Muscle layer of colon (tissue), 2 donors: ENCODE measurements around the gene HS6ST3.

Experiments
- H3K27ac ChIP-seq: one replicate; pipeline ENCODE4 v1.7.0; 2013; ENCODE audit warnings: low read depth, mild to moderate bottlenecking, low read length, moderate library complexity
- H3K27me3 ChIP-seq, 2 donors: one replicate each; pipeline ENCODE4 v1.7.0; 2013; ENCODE audit warnings: low read length in 2 of 2, mild to moderate bottlenecking in 2 of 2; ENCODE audit not compliant: insufficient read depth in 2 of 2, control insufficient read depth in 1 of 2
- H3K36me3 ChIP-seq: one replicate; pipeline ENCODE4 v1.7.0; 2013; ENCODE audit warnings: mild to moderate bottlenecking, low read length; ENCODE audit not compliant: insufficient read depth
- H3K4me1 ChIP-seq: one replicate; pipeline ENCODE4 v1.7.0; 2013; ENCODE audit warnings: mild to moderate bottlenecking, low read length; ENCODE audit not compliant: insufficient read depth
- H3K4me3 ChIP-seq, 2 donors: one replicate each; pipeline ENCODE4 v1.7.0; 2013; ENCODE audit warnings: low read length in 2 of 2, low read depth in 1 of 2, mild to moderate bottlenecking in 1 of 2, moderate library complexity in 1 of 2
- H3K9ac ChIP-seq: one replicate; pipeline ENCODE4 v1.7.0; 2013; ENCODE audit warnings: low read length
- H3K9me3 ChIP-seq: one replicate; pipeline ENCODE4 v1.7.0; 2013; ENCODE audit warnings: mild to moderate bottlenecking, low read length
- donor health status: abdominal sarcoma.
- donor health status: Adenocarcinoma of cecum.

HS6ST3 gene

DNA sequence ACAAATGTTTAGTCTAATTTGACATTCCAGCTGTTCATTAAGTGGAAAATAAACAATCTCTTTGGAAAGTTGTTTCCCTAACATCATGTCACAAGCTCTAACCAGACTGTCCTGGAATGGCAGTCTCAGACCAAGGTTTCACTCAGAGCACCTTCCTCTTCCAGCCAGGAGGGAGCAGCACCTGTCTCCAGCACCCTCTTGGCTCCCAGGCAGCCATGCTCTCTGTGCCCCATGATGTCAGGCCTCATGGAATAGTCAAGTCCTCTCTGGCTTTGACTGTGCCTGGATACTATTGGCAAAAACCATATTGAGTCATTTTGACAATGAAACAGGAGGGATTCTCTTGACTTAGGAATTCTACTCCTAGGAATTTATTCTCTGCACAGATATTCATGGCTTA is 733.0 kb downstream of the HS6ST3 start:
- Histone ChIP-seq H3K4me3 (no peak overlapping the region), H3K36me3 (no peaks in the 10 kb centered on the region), H3K9me3 (no peaks in the 10 kb centered on the region), H3K4me1 (no peaks in the 10 kb centered on the region), H3K27me3 (no peaks in the 10 kb centered on the region), H3K9ac (no peak overlapping the region), H3K27ac (no peak overlapping the region)

DNA sequence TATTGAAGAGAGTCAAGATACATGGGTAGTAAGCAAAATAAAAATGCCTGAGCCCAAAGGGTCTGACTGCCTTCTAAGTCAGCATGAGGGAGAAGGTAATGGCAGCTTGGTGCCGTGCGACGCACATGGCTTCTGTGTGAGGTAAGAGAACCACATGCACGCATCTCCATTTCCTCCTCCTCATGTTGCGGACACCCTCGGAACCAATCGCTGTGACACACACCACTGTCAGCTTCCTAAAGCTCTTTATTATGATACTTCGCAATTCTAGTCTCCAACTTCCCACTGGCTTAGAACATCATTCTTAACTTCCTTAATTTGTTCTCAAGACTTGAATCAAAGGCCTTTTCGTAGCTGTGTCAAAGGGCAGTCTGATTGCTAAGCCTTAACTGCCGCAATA is 734.2 kb downstream of the HS6ST3 start:
- Histone ChIP-seq H3K9me3 (no peaks in the 10 kb centered on the region), H3K27me3 (no peaks in the 10 kb centered on the region), H3K4me3 (no peak overlapping the region), H3K27ac (no peak overlapping the region), H3K4me1 (no peaks in the 10 kb centered on the region), H3K9ac (no peak overlapping the region), H3K36me3 (no peaks in the 10 kb centered on the region)

DNA sequence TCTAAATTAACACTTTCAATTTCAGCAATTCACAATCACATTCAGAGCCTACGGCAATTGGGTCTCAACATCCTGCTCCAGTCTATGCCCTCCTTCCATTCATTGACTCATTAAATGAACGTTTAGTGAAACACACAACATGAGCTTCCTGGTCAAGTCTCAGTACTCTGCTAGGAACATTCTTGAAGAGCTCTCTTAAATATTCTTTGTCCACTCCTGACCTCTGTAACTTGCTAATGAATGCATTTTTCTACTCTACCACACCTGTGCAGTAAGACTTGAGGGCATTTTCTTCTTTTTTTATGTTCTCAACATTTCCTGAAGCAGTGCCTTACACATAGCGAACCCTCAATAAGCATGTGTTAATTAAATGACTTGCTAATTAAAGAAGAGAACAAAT is 735.7 kb downstream of the HS6ST3 start:
- Histone ChIP-seq H3K9ac (no peak overlapping the region), H3K4me1 (no peaks in the 10 kb centered on the region), H3K27ac (no peak overlapping the region), H3K9me3 (no peaks in the 10 kb centered on the region), H3K27me3 (no peaks in the 10 kb centered on the region), H3K4me3 (no peak overlapping the region), H3K36me3 (no peaks in the 10 kb centered on the region)

DNA sequence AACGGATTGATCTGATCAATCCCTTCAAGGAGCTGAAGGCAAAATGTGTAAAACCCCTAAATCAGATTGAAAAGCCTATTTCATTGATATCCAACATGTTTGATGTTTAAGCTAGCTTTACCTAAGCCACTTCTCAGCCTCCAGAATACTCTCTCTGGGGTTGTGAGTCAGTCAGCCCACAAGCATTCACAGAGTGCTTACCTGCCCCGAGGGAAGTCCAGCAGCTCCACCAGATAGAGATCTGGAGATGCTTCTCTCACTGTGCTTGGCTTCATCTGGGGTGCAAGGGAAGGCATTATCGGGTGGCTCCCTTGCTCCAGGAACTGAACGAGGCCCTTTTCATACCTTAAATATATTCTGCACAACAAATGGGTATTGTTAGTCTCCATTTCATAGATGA is 744.7 kb downstream of the HS6ST3 start:
- H3K36me3 ChIP-seq = no peaks in the 10 kb centered on the region
- H3K27me3 ChIP-seq = no peaks in the 10 kb centered on the region
- H3K4me1 ChIP-seq = no peaks in the 10 kb centered on the region
- H3K9ac ChIP-seq = no peak overlapping the region
- H3K4me3 ChIP-seq = no peak overlapping the region
- H3K27ac ChIP-seq = no peak overlapping the region
- H3K9me3 ChIP-seq = no peaks in the 10 kb centered on the region

DNA sequence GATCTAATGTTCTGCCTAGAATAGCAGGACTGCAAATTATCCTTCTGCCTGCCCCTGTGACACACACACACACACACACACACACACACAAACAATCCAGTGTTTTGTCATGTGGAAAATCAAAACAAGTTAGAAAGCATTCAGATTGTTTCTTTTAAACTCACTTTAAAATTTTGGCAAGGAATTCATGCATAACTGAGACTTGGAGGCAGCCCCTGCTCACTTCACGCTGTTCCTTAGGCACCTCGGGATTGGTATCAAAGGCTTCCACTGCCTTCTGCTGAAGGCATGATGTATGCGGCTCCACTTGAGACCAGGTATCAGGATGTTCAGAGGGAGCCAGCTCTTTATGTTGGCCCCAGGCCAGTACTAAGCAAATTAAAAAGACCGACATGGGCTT is 745.6 kb downstream of the HS6ST3 start:
- Histone ChIP-seq H3K9ac (no peak overlapping the region), H3K4me1 (no peaks in the 10 kb centered on the region), H3K36me3 (no peaks in the 10 kb centered on the region), H3K27ac (no peak overlapping the region), H3K4me3 (no peak overlapping the region), H3K27me3 (no peaks in the 10 kb centered on the region), H3K9me3 (no peaks in the 10 kb centered on the region)

DNA sequence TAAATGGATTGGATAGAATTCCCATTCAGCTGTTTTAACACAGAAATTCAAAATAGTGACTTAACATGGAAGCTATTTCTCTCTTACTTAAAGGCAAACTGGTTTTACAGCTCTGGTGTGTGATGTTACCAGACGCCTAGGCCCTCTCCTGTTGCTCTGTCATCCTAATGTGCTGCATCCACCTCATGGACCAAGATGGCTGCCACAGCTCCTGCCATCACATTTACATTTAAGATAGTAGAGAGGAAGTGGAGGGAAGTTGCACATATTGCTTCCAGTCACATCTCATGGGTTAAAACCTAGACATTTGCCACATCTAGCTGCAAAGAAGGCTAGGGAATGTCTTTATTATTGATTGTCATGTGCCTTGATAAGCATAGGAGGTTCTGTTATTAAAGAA is 746.8 kb downstream of the HS6ST3 start:
- Histone ChIP-seq H3K9ac (no peak overlapping the region), H3K4me3 (no peak overlapping the region), H3K9me3 (no peaks in the 10 kb centered on the region), H3K4me1 (no peaks in the 10 kb centered on the region), H3K27me3 (no peaks in the 10 kb centered on the region), H3K36me3 (no peaks in the 10 kb centered on the region), H3K27ac (no peak overlapping the region)

DNA sequence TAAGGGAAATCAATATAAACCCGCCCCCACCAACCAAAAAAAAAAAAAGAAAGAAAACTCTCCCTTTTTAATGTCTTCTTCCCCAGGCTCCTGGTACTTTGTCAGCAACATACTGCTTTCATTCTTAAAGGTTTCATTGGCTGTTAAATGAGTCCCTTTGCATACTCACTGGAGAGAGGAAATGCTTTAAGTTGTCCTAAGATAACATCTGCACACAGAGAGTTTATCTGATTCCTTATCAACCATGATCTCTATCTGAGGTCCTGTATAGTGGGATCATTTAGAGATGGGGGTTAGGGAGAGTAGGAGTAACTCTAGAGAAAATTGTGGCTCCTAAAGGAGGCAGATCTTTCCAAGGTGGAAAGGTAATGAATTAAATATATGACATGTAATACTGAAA is 747.9 kb downstream of the HS6ST3 start:
- Histone ChIP-seq H3K27ac (no peak overlapping the region), H3K27me3 (no peaks in the 10 kb centered on the region), H3K9me3 (no peaks in the 10 kb centered on the region), H3K9ac (no peak overlapping the region), H3K36me3 (no peaks in the 10 kb centered on the region), H3K4me3 (no peak overlapping the region), H3K4me1 (no peaks in the 10 kb centered on the region)

DNA sequence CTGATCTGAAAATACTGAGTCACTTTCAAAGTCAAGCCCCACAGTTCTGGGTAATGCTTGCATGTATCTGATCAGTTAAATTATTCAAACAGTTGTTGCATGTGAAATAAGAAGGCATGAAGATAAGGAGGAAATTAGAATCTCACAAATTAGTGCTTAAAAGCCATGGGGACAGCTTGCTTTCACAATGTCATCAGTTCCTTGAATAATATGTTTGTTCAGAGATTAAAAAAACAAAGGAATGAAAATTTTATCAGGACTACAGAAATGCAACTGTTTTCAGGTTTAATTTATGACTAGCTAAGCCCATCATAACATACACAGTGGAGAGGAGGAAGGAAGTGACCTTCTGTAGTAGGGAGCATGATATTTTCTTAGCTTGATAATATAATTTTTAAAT is 754.3 kb downstream of the HS6ST3 start:
- H3K27me3 ChIP-seq = no peaks in the 10 kb centered on the region
- no peaks in the 10 kb centered on the region for H3K4me1 ChIP-seq
- H3K27ac ChIP-seq = no peak overlapping the region
- H3K4me3 ChIP-seq = no peak overlapping the region
- no peaks in the 10 kb centered on the region for H3K9me3 ChIP-seq
- no peaks in the 10 kb centered on the region for H3K36me3 ChIP-seq
- H3K9ac ChIP-seq = no peak overlapping the region

DNA sequence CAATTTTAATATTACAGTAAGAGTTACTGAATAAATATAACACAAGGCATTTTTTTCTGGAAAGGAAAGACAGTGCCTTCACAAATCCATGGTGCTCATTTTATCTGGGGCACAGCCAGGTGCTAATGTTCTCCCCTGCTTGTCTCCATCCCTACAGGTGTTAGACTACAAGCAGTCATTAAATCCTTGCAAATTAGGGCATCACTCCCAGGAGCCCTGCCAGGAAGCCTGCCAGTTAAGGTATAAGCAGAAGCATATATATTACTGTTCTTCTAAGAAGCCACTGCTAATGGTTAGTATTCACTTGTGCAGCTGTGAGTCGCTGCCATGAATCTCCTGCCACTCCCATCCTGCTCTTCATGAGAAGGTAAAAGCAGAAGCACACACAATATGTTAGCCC is 754.7 kb downstream of the HS6ST3 start:
- Histone ChIP-seq H3K36me3 (no peaks in the 10 kb centered on the region), H3K27ac (no peak overlapping the region), H3K4me1 (no peaks in the 10 kb centered on the region), H3K9ac (no peak overlapping the region), H3K4me3 (no peak overlapping the region), H3K9me3 (no peaks in the 10 kb centered on the region), H3K27me3 (no peaks in the 10 kb centered on the region)

DNA sequence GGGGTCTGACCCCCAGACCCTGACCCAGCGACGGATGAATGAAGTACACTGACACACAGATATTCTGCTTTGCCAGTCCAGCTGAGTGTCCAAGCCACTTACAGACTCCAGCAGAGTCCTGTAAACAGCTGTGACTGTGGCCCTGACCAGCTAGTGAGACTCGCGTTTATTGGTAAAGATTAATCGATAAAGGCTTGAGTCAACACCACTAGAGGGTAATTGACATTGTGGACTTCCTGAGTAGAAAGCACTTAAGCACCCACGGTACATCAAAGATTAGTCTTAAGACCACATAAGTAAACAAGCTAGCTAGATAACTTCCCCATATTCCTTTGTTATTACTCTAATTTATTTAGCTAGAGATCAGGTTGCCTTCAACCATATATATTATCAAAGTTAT is 758.4 kb downstream of the HS6ST3 start:
- no peaks in the 10 kb centered on the region for H3K9me3 ChIP-seq
- H3K4me1 ChIP-seq = no peaks in the 10 kb centered on the region
- no peaks in the 10 kb centered on the region for H3K27me3 ChIP-seq
- no peak overlapping the region for H3K27ac ChIP-seq
- H3K4me3 ChIP-seq = no peak overlapping the region
- no peaks in the 10 kb centered on the region for H3K36me3 ChIP-seq
- H3K9ac ChIP-seq = no peak overlapping the region

DNA sequence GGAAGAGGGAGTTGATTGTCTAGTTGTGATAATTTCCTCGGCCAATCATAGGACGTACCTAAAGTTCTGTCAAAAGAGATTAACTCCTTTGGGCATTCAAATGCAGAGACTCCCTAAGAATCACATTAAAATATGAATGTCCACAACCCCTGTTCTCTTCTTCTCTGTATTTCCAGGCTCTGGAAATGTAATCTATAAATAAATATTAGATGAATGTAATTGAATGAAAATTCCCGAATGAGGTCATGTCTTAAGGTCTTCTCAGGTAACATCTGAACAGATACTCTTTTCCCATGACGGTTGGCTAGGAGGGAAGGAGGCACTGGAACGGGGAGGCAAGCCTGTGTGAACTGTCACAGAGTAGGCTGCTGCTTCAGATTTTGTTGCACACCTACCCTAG is 759.2 kb downstream of the HS6ST3 start:
- Histone ChIP-seq H3K27me3 (no peaks in the 10 kb centered on the region), H3K9me3 (no peaks in the 10 kb centered on the region), H3K4me1 (no peaks in the 10 kb centered on the region), H3K4me3 (no peak overlapping the region), H3K36me3 (no peaks in the 10 kb centered on the region), H3K27ac (no peak overlapping the region), H3K9ac (no peak overlapping the region)

DNA sequence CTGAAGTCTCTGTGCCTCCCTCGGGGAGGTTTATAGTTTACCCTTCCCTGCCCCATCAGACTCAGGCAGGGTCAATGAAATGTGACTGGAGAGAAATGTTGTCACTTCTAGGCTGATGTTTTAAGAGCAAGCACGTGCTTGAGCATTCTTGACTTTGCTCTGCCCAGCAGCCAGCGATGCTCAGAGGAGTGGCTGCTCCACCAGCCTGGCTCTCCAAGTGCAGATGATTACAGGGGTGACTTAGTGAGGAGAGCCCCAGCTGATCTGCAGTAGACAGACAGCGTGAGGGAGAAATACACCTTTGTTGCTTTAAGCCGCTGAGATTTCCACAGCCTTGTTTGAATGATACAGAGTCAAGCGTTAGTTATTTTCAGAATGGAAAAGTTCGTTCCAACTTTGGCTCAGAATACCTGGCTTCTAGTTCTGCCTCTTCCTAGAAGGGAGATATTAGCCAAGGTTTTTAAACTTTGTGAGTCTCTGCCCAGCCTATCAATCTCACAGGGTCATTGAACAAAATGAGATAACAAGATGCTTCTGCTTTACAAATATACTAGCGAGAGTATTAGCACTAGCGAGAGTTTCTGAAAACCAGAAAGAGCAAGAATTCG is 760.7 kb downstream of the HS6ST3 start:
- no peaks in the 10 kb centered on the region for H3K4me1 ChIP-seq
- no peak overlapping the region for H3K4me3 ChIP-seq
- no peaks in the 10 kb centered on the region for H3K36me3 ChIP-seq
- no peaks in the 10 kb centered on the region for H3K27me3 ChIP-seq
- no peaks in the 10 kb centered on the region for H3K9me3 ChIP-seq
- H3K9ac ChIP-seq = no peak overlapping the region
- H3K27ac ChIP-seq = no peak overlapping the region
